Uterus (tissue), 2 donors: ENCODE results near the gene SCAPER.

Experiments
- CTCF ChIP-seq, 4 experiments: fragments of 200-600 bp in 2 of 4; fragments of 450-650 bp in 2 of 4; sonication (generic) in 2 of 4; IDR thresholded peaks; one replicate each; pipeline ENCODE4 v1.5.1; 2016 to 2019; ENCODE audit warnings: antibody characterized with exemption in 4 of 4, mild to moderate bottlenecking in 2 of 4, moderate library complexity in 1 of 4
- POLR2A ChIP-seq, 2 donors: fragments of 450-650 bp; IDR thresholded peaks; one replicate each; pipeline ENCODE4 v1.6.1; 2016; ENCODE audit warnings: antibody characterized with exemption in 2 of 2, mild to moderate bottlenecking in 1 of 2, moderate library complexity in 1 of 2

- no peak for TF ChIP-seq CTCF (IDR thresholded peaks at IDR 0.05)
- no peak for TF ChIP-seq POLR2A (IDR thresholded peaks at IDR 0.05)
Observed at GRCh38 chr15:76951220-76951619, 46.1 kb upstream of the SCAPER start.
